ENCODE results near the gene PABPN1L.

DNA sequence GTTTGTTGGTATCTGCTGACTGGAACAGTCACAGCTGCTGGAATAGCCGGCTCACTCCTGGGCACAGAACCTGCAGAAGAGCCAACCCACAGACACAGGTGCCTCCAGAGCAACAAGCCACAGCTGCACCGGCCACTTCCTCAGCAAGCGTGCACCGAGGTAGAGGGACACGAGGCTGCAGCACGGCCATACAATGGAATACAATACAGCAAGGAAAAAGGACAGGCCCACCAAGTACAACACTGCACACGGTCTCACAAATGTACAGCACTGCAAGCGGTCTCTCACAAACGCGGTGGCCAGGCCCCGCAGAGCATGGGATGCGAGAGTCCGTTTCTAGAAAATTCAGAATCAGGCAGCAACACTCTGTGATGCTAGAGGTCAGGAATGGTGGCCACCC, 47.4 kb upstream of the PABPN1L start:
- TF ChIP-seq, protein P1, sequence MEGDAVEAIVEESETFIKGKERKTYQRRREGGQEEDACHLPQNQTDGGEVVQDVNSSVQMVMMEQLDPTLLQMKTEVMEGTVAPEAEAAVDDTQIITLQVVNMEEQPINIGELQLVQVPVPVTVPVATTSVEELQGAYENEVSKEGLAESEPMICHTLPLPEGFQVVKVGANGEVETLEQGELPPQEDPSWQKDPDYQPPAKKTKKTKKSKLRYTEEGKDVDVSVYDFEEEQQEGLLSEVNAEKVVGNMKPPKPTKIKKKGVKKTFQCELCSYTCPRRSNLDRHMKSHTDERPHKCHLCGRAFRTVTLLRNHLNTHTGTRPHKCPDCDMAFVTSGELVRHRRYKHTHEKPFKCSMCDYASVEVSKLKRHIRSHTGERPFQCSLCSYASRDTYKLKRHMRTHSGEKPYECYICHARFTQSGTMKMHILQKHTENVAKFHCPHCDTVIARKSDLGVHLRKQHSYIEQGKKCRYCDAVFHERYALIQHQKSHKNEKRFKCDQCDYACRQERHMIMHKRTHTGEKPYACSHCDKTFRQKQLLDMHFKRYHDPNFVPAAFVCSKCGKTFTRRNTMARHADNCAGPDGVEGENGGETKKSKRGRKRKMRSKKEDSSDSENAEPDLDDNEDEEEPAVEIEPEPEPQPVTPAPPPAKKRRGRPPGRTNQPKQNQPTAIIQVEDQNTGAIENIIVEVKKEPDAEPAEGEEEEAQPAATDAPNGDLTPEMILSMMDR (IDR thresholded peaks at IDR 0.05) = no peak
- TF ChIP-seq POLR2A (IDR thresholded peaks at IDR 0.05) = no peak
